Measurements from ENCODE around the gene DENND5B. TPM values are rescaled to one million over a fixed set of nuclear protein-coding genes. Genes with fewer than 3 reads are reported as not detected.
A peak's percentile ranks its signal among the peaks of the same experiment; 100 is the strongest.

Gene DENND5B
- total RNA-seq, 1 experiment from 2014 or later, result 13.8 TPM

DNA sequence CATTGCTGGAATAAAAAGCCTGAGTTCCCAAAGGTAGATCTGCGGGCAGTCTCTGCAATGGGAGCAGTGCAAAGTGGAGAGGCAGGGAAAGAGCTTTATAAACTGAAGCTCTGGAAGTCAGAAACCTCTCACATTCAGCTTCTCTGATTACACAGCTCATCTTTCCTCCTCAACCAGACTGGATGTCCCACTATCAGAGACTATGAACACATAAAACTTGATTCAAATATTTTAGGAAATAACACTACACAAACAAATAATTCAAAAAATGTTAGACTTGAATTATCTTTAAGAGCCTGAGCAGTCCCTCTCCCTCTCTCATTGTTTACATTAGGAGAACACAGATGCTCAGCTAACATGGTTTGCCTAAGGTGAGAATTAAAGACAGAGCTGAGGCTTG, 72.9 kb downstream of the DENND5B start:
- Mint-ChIP-seq H3K9me3 (no peaks in the 10 kb centered on the region), H3K4me1 (peaks cover 65% of the 10 kb centered on the region), H3K36me3 (no peaks in the 10 kb centered on the region), H3K27me3 (ENCODE audit: low read depth) (no peaks in the 10 kb centered on the region), H3K27ac (peak overlapping the region; percentile 96), H3K4me3 (no peak overlapping the region)
- POLR2A ChIA-PET, result interaction anchor here (0.8 to 1.3 kb wide), 2 partner anchors 73 to 147 kb away, joined by 3 to 4 read pairs; no protein-coding TSS in a partner anchor
- CTCF ChIA-PET, result interaction anchor here (1.0 to 1.9 kb wide), 4 partner anchors 9 to 246 kb away, joined by 3 to 7 read pairs (median 6); partner anchors contain the start of gene DENND5B
- ATAC-seq, result 0 out of 2 replicates have a peak, but pooled peaks have one; percentile 15
- DNase-seq (ENCODE audit: low spot score), result no peak
- TF ChIP-seq KAT7 (CRISPR knock-in tag; IDR thresholded peaks at IDR 0.05; ENCODE audit: borderline replicate concordance) (no peak), ZBTB43 (CRISPR knock-in tag; IDR thresholded peaks at IDR 0.05) (no peak), E2F4 (CRISPR knock-in tag; IDR thresholded peaks at IDR 0.05; ENCODE audit: borderline replicate concordance, low read depth) (no peak), ETV6 (CRISPR knock-in tag; IDR thresholded peaks at IDR 0.05) (no peak), CDX4 (CRISPR knock-in tag; IDR thresholded peaks at IDR 0.05; ENCODE audit: borderline replicate concordance) (no peak), MXD4 (CRISPR knock-in tag; IDR thresholded peaks at IDR 0.05; ENCODE audit: borderline replicate concordance) (no peak), ZNF416 (CRISPR knock-in tag; IDR thresholded peaks at IDR 0.05) (no peak), ZBTB21 (CRISPR knock-in tag; IDR thresholded peaks at IDR 0.05; ENCODE audit: borderline replicate concordance) (no peak), SOX15 (CRISPR knock-in tag; IDR thresholded peaks at IDR 0.05) (no peak), CBFB (CRISPR knock-in tag; IDR thresholded peaks at IDR 0.05; ENCODE audit: low read depth) (no peak), TP53 (CRISPR knock-in tag; IDR thresholded peaks at IDR 0.05) (no peak), ZNF281 (CRISPR knock-in tag; IDR thresholded peaks at IDR 0.05) (no peak)
- TF ChIP-seq, protein P1, sequence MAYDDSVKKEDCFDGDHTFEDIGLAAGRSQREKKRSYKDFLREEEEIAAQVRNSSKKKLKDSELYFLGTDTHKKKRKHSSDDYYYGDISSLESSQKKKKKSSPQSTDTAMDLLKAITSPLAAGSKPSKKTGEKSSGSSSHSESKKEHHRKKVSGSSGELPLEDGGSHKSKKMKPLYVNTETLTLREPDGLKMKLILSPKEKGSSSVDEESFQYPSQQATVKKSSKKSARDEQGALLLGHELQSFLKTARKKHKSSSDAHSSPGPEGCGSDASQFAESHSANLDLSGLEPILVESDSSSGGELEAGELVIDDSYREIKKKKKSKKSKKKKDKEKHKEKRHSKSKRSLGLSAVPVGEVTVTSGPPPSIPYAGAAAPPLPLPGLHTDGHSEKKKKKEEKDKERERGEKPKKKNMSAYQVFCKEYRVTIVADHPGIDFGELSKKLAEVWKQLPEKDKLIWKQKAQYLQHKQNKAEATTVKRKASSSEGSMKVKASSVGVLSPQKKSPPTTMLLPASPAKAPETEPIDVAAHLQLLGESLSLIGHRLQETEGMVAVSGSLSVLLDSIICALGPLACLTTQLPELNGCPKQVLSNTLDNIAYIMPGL (CRISPR knock-in tag; IDR thresholded peaks at IDR 0.05), result no peak
- TF ChIP-seq, protein P2, sequence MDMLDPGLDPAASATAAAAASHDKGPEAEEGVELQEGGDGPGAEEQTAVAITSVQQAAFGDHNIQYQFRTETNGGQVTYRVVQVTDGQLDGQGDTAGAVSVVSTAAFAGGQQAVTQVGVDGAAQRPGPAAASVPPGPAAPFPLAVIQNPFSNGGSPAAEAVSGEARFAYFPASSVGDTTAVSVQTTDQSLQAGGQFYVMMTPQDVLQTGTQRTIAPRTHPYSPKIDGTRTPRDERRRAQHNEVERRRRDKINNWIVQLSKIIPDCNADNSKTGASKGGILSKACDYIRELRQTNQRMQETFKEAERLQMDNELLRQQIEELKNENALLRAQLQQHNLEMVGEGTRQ (CRISPR knock-in tag; IDR thresholded peaks at IDR 0.05), result no peak
- TF ChIP-seq, protein P3, sequence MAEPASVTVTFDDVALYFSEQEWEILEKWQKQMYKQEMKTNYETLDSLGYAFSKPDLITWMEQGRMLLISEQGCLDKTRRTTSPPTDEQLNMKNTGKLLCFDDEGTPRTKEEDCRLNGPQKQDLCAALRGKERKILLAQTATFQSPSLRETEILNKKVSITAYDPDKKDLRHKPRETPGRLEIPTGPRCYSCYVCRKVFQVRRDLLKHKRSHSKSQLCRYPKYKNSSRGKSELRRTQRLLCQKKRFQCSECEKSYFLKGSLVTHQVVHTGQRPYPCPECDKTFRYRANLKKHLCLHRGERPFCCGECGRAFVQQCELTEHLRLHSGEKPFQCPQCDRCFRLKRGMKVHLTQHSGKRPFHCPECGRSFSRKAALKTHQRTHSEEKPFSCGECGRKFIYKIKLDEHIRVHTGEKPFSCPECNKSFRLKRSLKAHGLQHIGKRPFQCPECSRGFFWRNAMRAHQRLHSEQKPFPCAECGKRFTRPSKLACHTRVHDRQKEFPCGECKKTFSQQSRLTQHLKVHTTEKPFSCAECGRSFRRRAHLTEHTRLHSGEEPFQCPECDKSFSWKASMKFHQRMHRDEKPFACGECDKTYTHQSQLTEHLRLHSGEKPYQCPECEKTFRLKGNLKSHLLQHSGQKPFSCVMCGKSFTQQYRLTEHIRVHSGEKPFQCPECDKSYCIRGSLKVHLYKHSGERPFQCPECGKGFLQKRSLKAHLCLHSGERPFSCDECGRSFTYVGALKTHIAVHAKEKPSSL (CRISPR knock-in tag; conservative IDR thresholded peaks at IDR 0.05), result no peak
- TF ChIP-seq, protein P4, sequence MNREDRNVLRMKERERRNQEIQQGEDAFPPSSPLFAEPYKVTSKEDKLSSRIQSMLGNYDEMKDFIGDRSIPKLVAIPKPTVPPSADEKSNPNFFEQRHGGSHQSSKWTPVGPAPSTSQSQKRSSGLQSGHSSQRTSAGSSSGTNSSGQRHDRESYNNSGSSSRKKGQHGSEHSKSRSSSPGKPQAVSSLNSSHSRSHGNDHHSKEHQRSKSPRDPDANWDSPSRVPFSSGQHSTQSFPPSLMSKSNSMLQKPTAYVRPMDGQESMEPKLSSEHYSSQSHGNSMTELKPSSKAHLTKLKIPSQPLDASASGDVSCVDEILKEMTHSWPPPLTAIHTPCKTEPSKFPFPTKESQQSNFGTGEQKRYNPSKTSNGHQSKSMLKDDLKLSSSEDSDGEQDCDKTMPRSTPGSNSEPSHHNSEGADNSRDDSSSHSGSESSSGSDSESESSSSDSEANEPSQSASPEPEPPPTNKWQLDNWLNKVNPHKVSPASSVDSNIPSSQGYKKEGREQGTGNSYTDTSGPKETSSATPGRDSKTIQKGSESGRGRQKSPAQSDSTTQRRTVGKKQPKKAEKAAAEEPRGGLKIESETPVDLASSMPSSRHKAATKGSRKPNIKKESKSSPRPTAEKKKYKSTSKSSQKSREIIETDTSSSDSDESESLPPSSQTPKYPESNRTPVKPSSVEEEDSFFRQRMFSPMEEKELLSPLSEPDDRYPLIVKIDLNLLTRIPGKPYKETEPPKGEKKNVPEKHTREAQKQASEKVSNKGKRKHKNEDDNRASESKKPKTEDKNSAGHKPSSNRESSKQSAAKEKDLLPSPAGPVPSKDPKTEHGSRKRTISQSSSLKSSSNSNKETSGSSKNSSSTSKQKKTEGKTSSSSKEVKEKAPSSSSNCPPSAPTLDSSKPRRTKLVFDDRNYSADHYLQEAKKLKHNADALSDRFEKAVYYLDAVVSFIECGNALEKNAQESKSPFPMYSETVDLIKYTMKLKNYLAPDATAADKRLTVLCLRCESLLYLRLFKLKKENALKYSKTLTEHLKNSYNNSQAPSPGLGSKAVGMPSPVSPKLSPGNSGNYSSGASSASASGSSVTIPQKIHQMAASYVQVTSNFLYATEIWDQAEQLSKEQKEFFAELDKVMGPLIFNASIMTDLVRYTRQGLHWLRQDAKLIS (CRISPR knock-in tag; IDR thresholded peaks at IDR 0.05; ENCODE audit: borderline replicate concordance), result no peak
- TF ChIP-seq, protein P5, sequence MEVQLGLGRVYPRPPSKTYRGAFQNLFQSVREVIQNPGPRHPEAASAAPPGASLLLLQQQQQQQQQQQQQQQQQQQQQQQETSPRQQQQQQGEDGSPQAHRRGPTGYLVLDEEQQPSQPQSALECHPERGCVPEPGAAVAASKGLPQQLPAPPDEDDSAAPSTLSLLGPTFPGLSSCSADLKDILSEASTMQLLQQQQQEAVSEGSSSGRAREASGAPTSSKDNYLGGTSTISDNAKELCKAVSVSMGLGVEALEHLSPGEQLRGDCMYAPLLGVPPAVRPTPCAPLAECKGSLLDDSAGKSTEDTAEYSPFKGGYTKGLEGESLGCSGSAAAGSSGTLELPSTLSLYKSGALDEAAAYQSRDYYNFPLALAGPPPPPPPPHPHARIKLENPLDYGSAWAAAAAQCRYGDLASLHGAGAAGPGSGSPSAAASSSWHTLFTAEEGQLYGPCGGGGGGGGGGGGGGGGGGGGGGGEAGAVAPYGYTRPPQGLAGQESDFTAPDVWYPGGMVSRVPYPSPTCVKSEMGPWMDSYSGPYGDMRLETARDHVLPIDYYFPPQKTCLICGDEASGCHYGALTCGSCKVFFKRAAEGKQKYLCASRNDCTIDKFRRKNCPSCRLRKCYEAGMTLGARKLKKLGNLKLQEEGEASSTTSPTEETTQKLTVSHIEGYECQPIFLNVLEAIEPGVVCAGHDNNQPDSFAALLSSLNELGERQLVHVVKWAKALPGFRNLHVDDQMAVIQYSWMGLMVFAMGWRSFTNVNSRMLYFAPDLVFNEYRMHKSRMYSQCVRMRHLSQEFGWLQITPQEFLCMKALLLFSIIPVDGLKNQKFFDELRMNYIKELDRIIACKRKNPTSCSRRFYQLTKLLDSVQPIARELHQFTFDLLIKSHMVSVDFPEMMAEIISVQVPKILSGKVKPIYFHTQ (CRISPR knock-in tag; IDR thresholded peaks at IDR 0.05), result no peak
